ENCODE measurements around the gene KPNB1. TPM values are rescaled to one million over a fixed set of nuclear protein-coding genes. Genes with fewer than 3 reads are reported as not detected.

Gene KPNB1
- total and polyA plus RNA-seq, 2 of the 8 experiments (the other 6 are each of a cell fraction or from before 2014, with no cell fraction given) = 171 to 625 TPM

DNA sequence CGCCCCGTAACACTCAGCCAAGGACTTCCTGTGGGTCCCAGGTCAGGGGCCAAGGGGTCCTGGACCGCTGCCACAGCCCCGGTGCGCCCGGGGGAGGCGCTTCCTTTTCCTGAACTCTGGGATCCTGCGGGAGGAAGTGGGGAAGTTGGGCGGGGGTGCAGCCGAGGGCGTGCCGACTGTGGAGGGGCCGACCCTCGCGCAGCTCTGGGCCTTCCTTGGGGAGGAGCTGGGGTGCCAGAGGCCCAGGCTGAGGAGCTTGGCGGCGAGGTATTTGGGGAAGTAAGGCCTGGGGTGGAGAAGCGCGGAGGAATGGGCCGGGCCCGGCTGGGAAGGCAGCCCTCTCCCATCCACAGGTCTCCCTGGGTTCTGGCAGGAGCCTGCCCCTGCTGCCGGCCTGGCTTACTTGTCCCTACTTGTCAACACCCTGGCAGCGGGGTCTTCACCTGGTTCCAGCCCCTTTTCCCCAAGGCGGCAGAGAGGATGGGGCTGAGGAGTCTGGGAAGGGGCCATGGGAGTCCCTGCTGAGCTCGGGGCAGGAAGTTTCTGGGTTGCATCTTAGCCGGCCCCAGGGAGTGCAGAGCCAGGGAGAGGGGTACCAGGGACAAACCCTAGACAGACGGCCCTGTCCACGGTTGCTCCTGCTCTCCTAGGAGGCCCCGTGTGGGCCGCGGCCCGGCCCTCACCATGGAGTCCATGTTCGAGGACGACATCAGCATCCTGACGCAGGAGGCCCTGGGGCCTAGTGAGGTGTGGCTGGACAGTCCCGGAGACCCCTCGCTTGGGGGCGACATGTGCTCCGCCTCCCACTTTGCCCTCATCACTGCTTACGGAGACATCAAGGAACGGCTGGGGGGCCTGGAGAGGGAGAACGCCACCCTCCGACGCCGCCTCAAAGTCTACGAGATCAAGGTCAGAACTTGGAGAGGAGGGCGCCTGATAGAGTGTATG is 46.0 kb downstream of the KPNB1 start:
- no peak overlapping the region for H4K5ac ChIP-seq (ENCODE audit: insufficient read length, low read depth, low read length)
- H3K4me1 ChIP-seq (replicated peaks in 1 of 4; ENCODE audit: control insufficient read depth in 3 of 4, insufficient read depth in 4 of 4, low read length in 3 of 4) = peaks cover 10 to 22% (median 19%) of the 10 kb centered on the region in 4 experiments
- peaks cover 0 to 3% (median 0%) of the 10 kb centered on the region in 4 experiments; a peak in 1 of 8 replicates for H3K36me3 ChIP-seq (ENCODE audit: control insufficient read depth in 2 of 4, insufficient read depth in 4 of 4, low read length in 3 of 4)
- FAIRE-seq (no peak), DNase-seq (ENCODE audit: low read depth in 1 of 2, low spot score in 2 of 2) (peak in 1 of 2 experiments; percentile 57)
- H2BK5ac ChIP-seq (ENCODE audit: low read depth, low read length) = peak overlapping the region; percentile 92; the same call in 1 of the 2 replicates
- H2AK5ac ChIP-seq (ENCODE audit: low read depth, low read length) = peak overlapping the region; percentile 98; the same call in 1 of the 2 replicates
- peaks cover 14% of the 10 kb centered on the region for H3K23me2 ChIP-seq (ENCODE audit: low read depth, low read length)
- H3K4ac ChIP-seq (replicated peaks; ENCODE audit: insufficient read length, low read depth, low read length) = peak overlapping the region; percentile 21
- H4K8ac ChIP-seq (ENCODE audit: extremely low read depth, insufficient read depth, low read length) = no peak overlapping the region; the same call in 1 of the 2 replicates
- no peak overlapping the region for H2BK12ac ChIP-seq (ENCODE audit: low read depth, low read length)
- no peaks in the 10 kb centered on the region; a peak in 1 of 7 replicates for H3K27me3 ChIP-seq (replicated peaks in 1 of 4; ENCODE audit: control insufficient read depth in 3 of 4, extremely low read depth in 1 of 4, insufficient read depth in 3 of 4, low read length in 3 of 4)
- H3K4me2 ChIP-seq (ENCODE audit: insufficient read depth in 1 of 2, low read depth in 2 of 2, low read length in 2 of 2) = peak overlapping the region; percentile 93 to 96
- no peaks in the 10 kb centered on the region for H3K9me3 ChIP-seq (ENCODE audit: insufficient read depth in 2 of 2, low read depth in 1 of 2, low read length in 1 of 2)
- peak overlapping the region; percentile 93 for H3K18ac ChIP-seq (ENCODE audit: extremely low read depth, low read length)
- no peaks in the 10 kb centered on the region; a peak in 2 of 4 replicates for H3K79me2 ChIP-seq (ENCODE audit: control insufficient read depth in 1 of 2, insufficient read depth in 2 of 2, low read length in 2 of 2)
- H2BK20ac ChIP-seq (ENCODE audit: low read length) = no peak overlapping the region
- H3K23ac ChIP-seq (ENCODE audit: insufficient read length) = no peak overlapping the region
- peak overlapping the region; percentile 64 to 82 (median 78) for H3K4me3 ChIP-seq (ENCODE audit: extremely low read depth in 1 of 4, insufficient read depth in 2 of 4, low read depth in 3 of 4, low read length in 4 of 4)
- ChIA-PET POLR2A (ENCODE audit: partially characterized antibody) (interaction anchor here (0.8 to 41.8 kb wide), 4 partner anchors 13 to 38 kb away, joined by 3 to 1575 read pairs (median 4); partner anchors contain the start of gene KPNB1), CTCF (ENCODE audit: partially characterized antibody) (interaction anchor here (1.0 to 19.8 kb wide), 5 partner anchors 13 to 106 kb away, joined by 3 to 441 read pairs (median 5); partner anchors contain the start of gene TBX21)
- no peak overlapping the region for H3K14ac ChIP-seq (ENCODE audit: insufficient read length)
- H3K9ac ChIP-seq (replicated peaks in 1 of 4; ENCODE audit: extremely low read depth in 1 of 4, low read depth in 3 of 4, low read length in 3 of 4) = no peak overlapping the region; a peak in 1 of 7 replicates
- no peak overlapping the region for H4K91ac ChIP-seq (replicated peaks; ENCODE audit: insufficient read length, low read length)
- H3K27ac ChIP-seq (ENCODE audit: low read depth, low read length) = no peak overlapping the region
- peak overlapping the region; percentile 87 for H3K56ac ChIP-seq (replicated peaks; ENCODE audit: insufficient read length, low read depth, low read length)
- H2BK120ac ChIP-seq (replicated peaks; ENCODE audit: low read depth, low read length) = no peak overlapping the region
- H3K79me1 ChIP-seq (ENCODE audit: low read depth, low read length) = no peaks in the 10 kb centered on the region; the same call in 1 of the 2 replicates
- WGBS, 2 experiments (ENCODE audit: extremely low coverage in 1 of 2, insufficient coverage in 1 of 2, insufficient read length in 1 of 2, insufficient replicate concordance in 2 of 2, low coverage in 1 of 2, low lambda C conversion rate in 2 of 2, missing lambda C conversion rate in 1 of 2) = 38% methylated on average over 45 of the region's 47 CpGs; no CpG with 5 or more reads in 1 of the 2 experiments
- peaks cover 0 to 3% of the 10 kb centered on the region in 2 experiments for H4K20me1 ChIP-seq (replicated peaks in 1 of 2; ENCODE audit: control insufficient read depth in 1 of 2, insufficient read depth in 2 of 2, low read length in 2 of 2)
- no peak overlapping the region for H2AFZ ChIP-seq (ENCODE audit: low read length)
- H2BK15ac ChIP-seq (ENCODE audit: low read length) = no peak overlapping the region
- TF ChIP-seq SRF (IDR thresholded peaks at IDR 0.05; ENCODE audit: low read depth, low read length) (no peak), SAP30 (IDR thresholded peaks at IDR 0.05; ENCODE audit: insufficient read depth, insufficient replicate concordance, low read length) (peak; percentile 28), KDM4A (IDR thresholded peaks at IDR 0.05; ENCODE audit: low read depth, low read length, severe bottlenecking) (peak; percentile 32), EGR1 (IDR thresholded peaks at IDR 0.05; ENCODE audit: borderline replicate concordance, low read depth, low read length) (no peak), FOSL1 (IDR thresholded peaks at IDR 0.05; ENCODE audit: insufficient read depth, low read depth, low read length) (no peak), SUZ12 (IDR thresholded peaks at IDR 0.05; ENCODE audit: low read length) (no peak), CREB1 (IDR thresholded peaks at IDR 0.05) (no peak), CTBP2 (IDR thresholded peaks at IDR 0.05; ENCODE audit: borderline replicate concordance, insufficient read depth, insufficient read length, low read length) (peak; percentile 35)
- TF ChIP-seq, protein P1, sequence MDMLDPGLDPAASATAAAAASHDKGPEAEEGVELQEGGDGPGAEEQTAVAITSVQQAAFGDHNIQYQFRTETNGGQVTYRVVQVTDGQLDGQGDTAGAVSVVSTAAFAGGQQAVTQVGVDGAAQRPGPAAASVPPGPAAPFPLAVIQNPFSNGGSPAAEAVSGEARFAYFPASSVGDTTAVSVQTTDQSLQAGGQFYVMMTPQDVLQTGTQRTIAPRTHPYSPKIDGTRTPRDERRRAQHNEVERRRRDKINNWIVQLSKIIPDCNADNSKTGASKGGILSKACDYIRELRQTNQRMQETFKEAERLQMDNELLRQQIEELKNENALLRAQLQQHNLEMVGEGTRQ (IDR thresholded peaks at IDR 0.05; ENCODE audit: low read length) = no peak
